Neural progenitor cell (in vitro differentiated cells): Measurements from ENCODE around the gene TADA2A. TPM values are rescaled to one million over a fixed set of nuclear protein-coding genes. Genes with fewer than 3 reads are reported as not detected.

ENCODE experiments used
- DNase-seq: peaks from one replicate; pipeline ENCODE4 v3.0.0-alpha.2; 2016; ENCODE audit warnings: low spot score
- H2AFZ ChIP-seq: fragments of 200-600 bp; sonication (generic); replicated peaks from 2 replicates; pipeline ENCODE4 v1.6.1; 2016; ENCODE audit warnings: antibody characterized with exemption
- H3F3A ChIP-seq: fragments of 200-600 bp; sonication (generic); 2 replicates; pipeline ENCODE4 v1.6.1; 2016; ENCODE audit warnings: antibody characterized with exemption, low read depth
- H3K27ac ChIP-seq: fragments of 200-600 bp; sonication (generic); 2 replicates; pipeline ENCODE4 v1.5.1; 2016; ENCODE audit warnings: mild to moderate bottlenecking
- H3K27me3 ChIP-seq: fragments of 200-600 bp; sonication (generic); 2 replicates; pipeline ENCODE4 v1.6.1; 2016; ENCODE audit warnings: mild to moderate bottlenecking, moderate library complexity
- H3K36me3 ChIP-seq: fragments of 200-600 bp; sonication (generic); 2 replicates; pipeline ENCODE4 v1.5.1; 2016
- H3K4me1 ChIP-seq: fragments of 200-600 bp; sonication (generic); 2 replicates; pipeline ENCODE4 v1.6.1; 2016; ENCODE audit warnings: mixed run types
- H3K4me2 ChIP-seq: fragments of 200-600 bp; sonication (generic); 2 replicates; pipeline ENCODE4 v1.6.1; 2016
- H3K4me3 ChIP-seq: fragments of 200-600 bp; sonication (generic); 2 replicates; pipeline ENCODE4 v1.5.1; 2016
- H3K79me2 ChIP-seq: fragments of 200-600 bp; sonication (generic); 2 replicates; pipeline ENCODE4 v1.6.1; 2016; ENCODE audit warnings: low read depth
- H3K9ac ChIP-seq: fragments of 200-600 bp; sonication (generic); 2 replicates; pipeline ENCODE4 v1.6.1; 2016
- H3K9me3 ChIP-seq: fragments of 200-600 bp; sonication (generic); 2 replicates; pipeline ENCODE4 v1.5.1; 2016; ENCODE audit warnings: low read depth
- H4K20me1 ChIP-seq: fragments of 200-600 bp; sonication (generic); 2 replicates; pipeline ENCODE4 v1.6.1; 2016; ENCODE audit warnings: low read depth
- H3K27ac Mint-ChIP-seq: 3 replicates; pipeline ENCODE4 v1.8.0; 2021; ENCODE audit warnings: mixed read lengths
- H3K27me3 Mint-ChIP-seq: 2 replicates; pipeline ENCODE4 v1.8.0; 2022; ENCODE audit warnings: low read depth, mild to moderate bottlenecking, inconsistent platforms, moderate library complexity, mixed read lengths; ENCODE audit not compliant: insufficient read depth
- H3K36me3 Mint-ChIP-seq: 3 replicates; pipeline ENCODE4 v1.8.0; 2021; ENCODE audit warnings: mixed read lengths
- H3K4me1 Mint-ChIP-seq: 3 replicates; pipeline ENCODE4 v1.8.0; 2021; ENCODE audit warnings: mixed read lengths
- H3K4me3 Mint-ChIP-seq: 3 replicates; pipeline ENCODE4 v1.8.0; 2021; ENCODE audit warnings: mild to moderate bottlenecking, moderate library complexity, mixed read lengths
- H3K9me3 Mint-ChIP-seq: 3 replicates; pipeline ENCODE4 v1.8.0; 2020; ENCODE audit warnings: mixed read lengths
- CTCF ChIP-seq: fragments of 200-600 bp; sonication (generic); IDR thresholded peaks from 2 replicates; pipeline ENCODE4 v1.5.1; 2017; ENCODE audit warnings: antibody characterized with exemption, mild to moderate bottlenecking
- EZH2 ChIP-seq: fragments of 200-600 bp; sonication (generic); IDR thresholded peaks from 2 replicates; pipeline ENCODE4 v1.6.1; 2017; ENCODE audit warnings: antibody characterized with exemption, mild to moderate bottlenecking, moderate library complexity
- EZH2phosphoT487 ChIP-seq: fragments of 200-600 bp; sonication (generic); IDR thresholded peaks from 2 replicates; pipeline ENCODE4 v1.6.1; 2017; ENCODE audit warnings: antibody characterized with exemption
- total RNA-seq: library from RNA; depleted of rRNA; stranded (reverse); fragments of >200 nt; gene quantifications from 2 replicates; pipeline ENCODE4 v1.2.3, GENCODE V29; 2015; ENCODE audit warnings: low replicate concordance

TADA2A gene
- total RNA-seq, 1 donor from 2014 or later, result 30.7 TPM

- no peak overlapping the region for H2AFZ ChIP-seq
- H3K36me3 Mint-ChIP-seq, result peaks cover 27% of the 10 kb centered on the region
Measured at GRCh38 chr17:37430051-37430627, 23.5 kb downstream of the TADA2A start.

GRCh38 chr17:37432671-37433070 is 26.0 kb downstream of the TADA2A start:
- Histone ChIP-seq H3K4me1 (no peaks in the 10 kb centered on the region), H3K9ac (no peak overlapping the region), H3K36me3 (peaks cover 4% of the 10 kb centered on the region), H3K9me3 (no peaks in the 10 kb centered on the region), H4K20me1 (no peaks in the 10 kb centered on the region), H3K79me2 (no peaks in the 10 kb centered on the region), H2AFZ (no peak overlapping the region), H3K4me3 (no peak overlapping the region), H3F3A (no peaks in the 10 kb centered on the region), H3K27ac (no peak overlapping the region), H3K27me3 (no peaks in the 10 kb centered on the region), H3K4me2 (no peak overlapping the region)
- Mint-ChIP-seq H3K27ac (no peak overlapping the region), H3K4me3 (no peak overlapping the region), H3K36me3 (peaks cover 26% of the 10 kb centered on the region), H3K4me1 (no peaks in the 10 kb centered on the region), H3K27me3 (peaks cover 4% of the 10 kb centered on the region), H3K9me3 (no peaks in the 10 kb centered on the region)
- DNase-seq, result no peak
- TF ChIP-seq CTCF, result no peak
- no peak for TF ChIP-seq EZH2
- no peak for TF ChIP-seq EZH2phosphoT487

More at GRCh38 chr17:37430051-37430627, 23.5 kb downstream of the TADA2A start:
- Mint-ChIP-seq H3K9me3 (no peaks in the 10 kb centered on the region), H3K4me1 (no peaks in the 10 kb centered on the region), H3K27ac (no peak overlapping the region), H3K27me3 (peaks cover 5% of the 10 kb centered on the region), H3K4me3 (no peak overlapping the region)
- H3K4me3 ChIP-seq, result no peak overlapping the region
- H3K4me1 ChIP-seq, result no peaks in the 10 kb centered on the region
- no peak overlapping the region for H3K4me2 ChIP-seq
- H3F3A ChIP-seq, result no peaks in the 10 kb centered on the region
- DNase-seq, result no peak
- H3K36me3 ChIP-seq, result peaks cover 4% of the 10 kb centered on the region
- no peaks in the 10 kb centered on the region for H3K79me2 ChIP-seq
- H3K9me3 ChIP-seq, result no peaks in the 10 kb centered on the region
- H3K27me3 ChIP-seq, result no peaks in the 10 kb centered on the region
- H4K20me1 ChIP-seq, result no peaks in the 10 kb centered on the region
- no peak for TF ChIP-seq CTCF
- TF ChIP-seq EZH2, result no peak
- TF ChIP-seq EZH2phosphoT487, result no peak
- H3K9ac ChIP-seq, result no peak overlapping the region
- no peak overlapping the region for H3K27ac ChIP-seq

- Mint-ChIP-seq H3K4me1 (no peaks in the 10 kb centered on the region), H3K9me3 (no peaks in the 10 kb centered on the region), H3K36me3 (peaks cover 21% of the 10 kb centered on the region), H3K27ac (no peak overlapping the region), H3K4me3 (no peak overlapping the region), H3K27me3 (peaks cover 2% of the 10 kb centered on the region)
- DNase-seq, result no peak
- Histone ChIP-seq H4K20me1 (no peaks in the 10 kb centered on the region), H3K27me3 (no peaks in the 10 kb centered on the region), H3K4me3 (no peak overlapping the region), H3K4me1 (no peaks in the 10 kb centered on the region), H3F3A (no peaks in the 10 kb centered on the region), H3K36me3 (no peaks in the 10 kb centered on the region), H3K27ac (no peak overlapping the region), H3K4me2 (no peak overlapping the region), H3K9ac (no peak overlapping the region), H3K79me2 (no peaks in the 10 kb centered on the region), H3K9me3 (no peaks in the 10 kb centered on the region), H2AFZ (no peak overlapping the region)
- TF ChIP-seq EZH2 (no peak), CTCF (peak; percentile 48), EZH2phosphoT487 (no peak)
Measured at GRCh38 chr17:37438141-37438540, 31.5 kb downstream of the TADA2A start.
